Fibroblast of peridontal ligament (primary cell): ENCODE measurements around the gene RBM22.

ENCODE experiments used
- DNase-seq: peaks from one replicate; pipeline ENCODE4 v3.0.0-alpha.2; 2010; ENCODE audit errors: extremely low read depth

RBM22 gene

GRCh38 chr5:150651924-150652671, 48.8 kb downstream of the RBM22 start:
- DNase-seq: no peak

DNA sequence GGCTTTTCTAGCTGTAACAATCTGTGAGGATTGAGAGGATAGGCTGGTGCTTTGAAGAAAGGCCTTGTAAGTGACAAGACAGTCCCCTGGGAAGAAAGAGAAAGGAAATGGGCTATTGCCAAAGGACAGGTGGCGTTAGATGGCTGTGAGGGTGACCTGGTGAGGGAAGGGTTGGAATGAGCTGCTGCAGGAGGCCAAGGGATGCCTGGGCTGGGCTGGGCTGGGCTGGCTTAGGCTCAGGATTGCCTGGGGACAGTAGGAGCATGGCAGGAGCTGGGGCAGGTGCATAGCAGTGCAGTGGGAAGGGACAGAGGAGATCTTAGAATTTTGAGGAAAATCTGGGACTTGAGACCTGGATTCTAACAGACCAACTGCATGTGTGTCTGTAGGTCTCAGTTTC, 49.5 kb downstream of the RBM22 start:
- no peak for DNase-seq

GRCh38 chr5:150650021-150651006, 50.5 kb downstream of the RBM22 start:
- no peak for DNase-seq

- DNase-seq: no peak
Measured at GRCh38 chr5:150649108-150650020, 51.5 kb downstream of the RBM22 start.

DNA sequence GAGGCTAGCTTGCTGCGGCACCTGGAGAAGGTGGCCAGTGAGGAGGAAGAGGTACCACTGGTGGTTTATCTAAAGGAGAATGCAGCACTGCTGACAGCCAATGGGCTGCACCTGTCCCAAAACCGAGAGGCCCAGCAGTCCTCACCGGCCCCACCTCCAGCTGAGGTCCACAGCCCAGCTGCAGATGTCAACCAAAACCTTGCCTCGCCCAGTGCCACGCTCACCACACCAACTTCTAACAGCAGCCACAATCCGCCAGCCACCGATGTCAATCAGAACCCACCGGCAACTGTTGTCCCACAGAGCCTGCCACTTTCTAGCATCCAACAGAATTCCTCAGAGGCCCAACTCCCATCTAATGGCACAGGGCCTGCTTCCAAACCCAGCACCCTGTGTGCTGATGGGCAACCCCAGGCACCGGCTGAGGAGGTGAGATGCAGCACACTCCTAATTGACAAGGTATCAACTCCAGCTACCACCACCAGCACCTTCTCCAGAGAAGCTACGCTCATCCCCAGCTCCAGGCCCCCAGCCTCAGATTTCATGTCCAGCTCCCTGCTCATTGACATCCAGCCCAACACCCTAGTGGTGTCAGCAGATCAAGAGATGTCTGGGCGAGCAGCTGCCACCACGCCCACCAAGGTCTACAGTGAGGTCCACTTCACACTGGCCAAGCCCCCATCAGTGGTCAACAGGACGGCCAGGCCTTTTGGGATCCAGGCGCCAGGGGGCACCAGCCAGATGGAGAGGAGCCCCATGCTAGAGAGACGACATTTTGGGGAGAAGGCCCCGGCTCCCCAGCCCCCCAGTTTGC, 52.4 kb downstream of the RBM22 start:
- DNase-seq: no peak

DNA sequence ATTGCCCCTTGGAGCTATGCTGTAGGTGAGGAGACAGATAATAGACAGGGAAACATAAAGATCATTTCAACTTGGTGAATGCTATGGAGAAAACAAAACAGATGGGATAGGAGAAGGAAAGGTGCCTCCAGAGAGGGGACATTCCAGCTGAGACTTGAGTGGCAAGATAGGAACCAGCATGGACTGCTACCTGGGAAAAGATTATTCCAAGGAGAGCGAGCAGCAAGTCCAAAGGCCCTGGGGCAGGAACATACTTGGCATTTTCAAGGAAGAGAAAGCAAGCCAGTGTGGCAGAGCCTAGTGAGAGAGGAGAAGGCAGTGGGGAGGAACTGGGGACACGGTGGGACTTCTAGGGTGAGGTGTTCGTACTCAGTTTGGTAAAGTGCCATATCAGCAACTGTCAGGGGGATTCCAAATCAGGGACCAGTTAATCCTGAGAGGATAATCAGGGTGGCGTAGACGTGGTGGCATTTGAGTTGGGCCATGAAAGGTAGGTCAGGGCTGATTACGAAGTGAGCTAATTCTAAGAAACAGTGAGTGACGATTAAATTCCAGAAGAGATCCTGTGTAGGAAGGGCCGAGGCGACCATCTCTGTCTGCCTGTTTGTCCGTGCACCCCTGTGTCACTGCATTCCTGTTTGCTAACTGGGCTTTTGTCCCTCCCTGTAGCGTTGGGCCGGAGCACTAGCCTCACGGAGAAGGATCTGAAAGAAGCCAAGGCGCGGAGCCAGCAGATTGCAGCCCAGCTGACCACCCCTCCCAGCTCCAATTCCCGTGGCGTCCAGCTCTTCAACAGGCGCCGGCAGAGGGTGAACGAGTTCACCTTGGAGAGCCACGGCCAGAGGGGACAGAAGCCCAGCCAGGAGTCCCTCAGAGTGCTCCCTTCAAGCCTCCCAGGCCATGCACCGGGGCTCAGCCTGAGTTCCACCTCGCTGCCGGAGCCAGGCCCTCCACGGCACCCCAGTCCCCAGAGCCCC, 53.3 kb downstream of the RBM22 start:
- no peak for DNase-seq

DNA sequence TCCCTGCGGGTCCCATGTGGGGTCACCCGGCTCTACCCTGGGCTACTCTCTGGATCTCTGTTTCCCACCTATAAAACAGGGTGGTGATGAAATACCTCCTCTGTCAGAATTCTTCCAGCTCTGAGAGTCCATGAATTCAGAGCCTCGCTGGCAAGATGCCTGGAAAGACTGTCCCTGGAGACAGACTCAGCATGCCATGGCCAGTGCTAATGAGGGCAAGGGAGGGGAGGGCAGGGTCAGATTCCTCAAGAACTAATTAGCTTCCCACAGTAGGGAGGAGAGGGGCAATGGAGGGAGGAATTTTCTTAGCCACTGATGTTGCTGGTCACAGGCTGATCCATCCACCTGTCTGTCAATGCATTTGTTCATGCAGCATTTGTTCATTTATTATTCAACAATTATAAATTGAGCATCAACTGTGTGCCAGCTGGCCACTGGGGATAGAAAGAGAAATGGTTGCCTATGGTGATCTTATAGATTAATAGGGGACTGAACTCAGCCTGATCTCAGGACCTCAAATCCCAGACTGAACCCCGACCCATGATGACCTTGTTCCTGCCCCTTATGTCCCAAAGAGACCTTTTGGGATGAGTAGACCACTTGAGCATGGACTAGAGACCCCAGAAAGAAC, 55.7 kb downstream of the RBM22 start:
- DNase-seq: peak; percentile 96

GRCh38 chr5:150644514-150644913, 56.3 kb downstream of the RBM22 start:
- no peak for DNase-seq

DNA sequence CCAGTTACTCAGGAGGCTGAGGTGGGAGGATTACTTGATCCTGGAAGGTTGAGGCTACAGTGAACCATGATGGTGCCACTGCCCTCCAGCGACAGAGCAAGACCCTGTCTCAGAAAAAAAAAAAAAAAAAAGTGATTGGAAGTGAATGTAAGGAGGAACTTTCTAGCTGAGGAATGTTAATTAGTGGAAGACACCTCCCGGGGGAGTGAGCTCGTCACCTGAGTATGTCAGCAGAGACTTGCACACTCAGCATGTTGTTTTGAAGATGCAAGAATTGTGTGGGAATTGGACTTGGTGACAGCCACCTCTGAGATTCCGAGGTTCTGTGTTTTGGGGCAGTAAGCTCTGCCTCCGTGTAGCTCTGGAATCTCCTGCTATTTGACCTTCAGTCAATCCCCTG, 56.8 kb downstream of the RBM22 start:
- no peak for DNase-seq

DNA sequence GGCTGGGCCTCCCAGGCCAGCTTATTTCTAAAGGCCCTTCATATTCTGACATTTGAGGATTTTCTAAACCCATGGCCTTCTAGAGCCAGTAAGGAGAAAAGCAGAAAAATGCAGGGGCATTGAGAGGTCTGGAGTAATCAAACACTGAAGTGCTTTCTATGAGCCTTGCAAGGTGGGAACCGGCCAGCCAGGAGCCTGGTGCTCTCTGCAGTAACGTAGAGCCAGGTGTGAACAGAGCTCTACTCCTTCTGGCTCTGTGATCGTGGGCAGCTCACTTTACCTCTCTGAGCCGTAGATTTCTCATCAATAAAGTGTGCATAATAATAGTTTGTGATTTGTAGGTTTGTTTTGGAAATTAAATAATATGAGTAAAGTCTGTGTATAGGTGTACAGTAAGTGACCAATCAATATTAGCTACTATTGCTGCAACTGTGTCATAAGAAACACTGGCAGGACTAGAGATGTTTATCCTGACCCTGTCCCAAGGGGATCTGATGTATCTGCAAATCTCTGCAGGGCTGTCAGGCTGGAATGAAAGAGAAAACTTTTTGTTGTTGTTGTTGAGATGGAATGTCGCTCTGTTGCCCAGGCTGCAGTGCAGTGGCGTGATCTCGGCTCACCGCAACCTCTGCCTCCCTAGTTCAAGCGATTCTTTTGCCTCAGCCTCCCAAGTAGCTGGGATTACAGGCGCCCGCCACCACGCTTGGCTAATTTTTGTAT, 57.7 kb downstream of the RBM22 start:
- DNase-seq: no peak

DNA sequence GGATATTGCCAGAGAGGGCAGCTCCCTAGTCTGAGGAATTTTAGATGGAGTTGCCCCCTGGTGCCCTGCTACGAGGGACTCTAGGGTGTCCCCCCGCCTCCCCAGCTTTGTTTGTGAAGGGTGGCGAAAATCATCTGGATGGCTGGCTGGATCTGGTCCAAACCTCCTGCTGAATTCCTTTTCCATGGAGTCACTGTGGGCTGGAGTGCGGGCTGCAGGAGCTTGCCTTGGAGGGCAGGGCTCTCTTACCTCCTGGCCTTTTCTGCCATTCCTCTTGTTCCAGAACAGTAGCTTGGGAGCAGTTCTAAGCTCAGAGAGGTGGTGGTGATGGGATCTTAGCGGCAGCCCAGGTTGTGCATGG, 58.3 kb downstream of the RBM22 start:
- peak; percentile 86 for DNase-seq

GRCh38 chr5:150641824-150642566, 58.9 kb downstream of the RBM22 start:
- no peak for DNase-seq

DNA sequence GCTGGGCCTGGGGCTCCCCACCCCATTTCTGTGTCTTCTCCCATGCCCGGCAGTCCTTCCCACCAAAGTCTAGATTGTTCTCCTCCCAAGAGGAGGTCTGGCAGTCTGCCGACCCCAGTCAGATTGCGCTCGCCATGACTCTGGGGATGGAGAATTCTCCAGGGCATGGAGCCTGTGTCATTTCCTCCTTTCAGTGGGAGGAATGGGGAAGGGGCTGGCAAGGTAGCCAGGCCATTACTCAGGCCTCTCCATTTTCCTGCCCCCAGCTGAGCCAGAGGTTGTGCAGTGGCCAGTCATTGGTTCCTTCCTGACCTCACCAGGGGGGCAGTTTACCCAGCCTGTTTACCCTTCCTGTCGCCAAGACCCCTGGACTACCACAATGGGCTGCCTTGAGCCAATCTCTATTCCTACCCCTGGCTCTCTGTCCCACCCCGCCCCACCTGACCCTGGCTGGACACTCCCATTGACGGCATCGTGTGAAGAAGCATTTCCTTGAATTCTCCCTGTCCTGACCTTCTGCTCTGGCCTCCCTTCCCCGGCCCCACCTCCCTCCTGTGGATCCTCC, 59.8 kb downstream of the RBM22 start:
- peak; percentile 62 for DNase-seq
